SH-SY5Y (cell line): ENCODE measurements around the gene COL27A1.

Experiments
- GATA2 ChIP-seq: IDR thresholded peaks from 2 replicates; pipeline ENCODE4 v1.6.1; 2011; ENCODE audit warnings: mild to moderate bottlenecking, low read depth, low read length
- GATA3 ChIP-seq: IDR thresholded peaks from 2 replicates; pipeline ENCODE4 v1.6.1; 2011; ENCODE audit warnings: low read depth, mild to moderate bottlenecking, low read length, moderate library complexity

DNA sequence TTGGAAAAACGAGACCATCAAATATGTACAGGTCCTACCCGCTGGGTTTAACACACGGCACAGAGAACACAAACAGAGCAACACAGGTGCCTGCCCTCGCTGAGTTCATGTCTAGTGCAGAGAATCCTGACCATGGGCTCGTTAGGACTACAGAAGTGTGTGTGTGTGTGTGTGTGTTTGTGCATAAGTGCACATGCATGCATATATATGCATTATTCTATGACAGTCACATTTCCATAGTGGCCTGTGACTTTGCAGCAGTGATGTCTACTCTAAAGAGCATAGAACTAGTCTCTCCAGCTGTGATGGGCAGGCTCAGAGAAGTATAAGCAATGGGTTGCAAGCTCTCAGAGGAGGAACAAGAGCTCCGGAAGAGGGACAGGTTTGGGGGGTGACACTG lies 202.0 kb downstream of the COL27A1 start:
- TF ChIP-seq GATA2: no peak
- no peak for TF ChIP-seq GATA3
